HCT116 (cell line): ENCODE measurements around the gene EXOC6B. TPM values are rescaled to one million over a fixed set of nuclear protein-coding genes. Genes with fewer than 3 reads are reported as not detected.

ENCODE experiments used
- ATAC-seq: fragments of 200-7000 bp; cut with Tn5 transposase; 2 replicates; pipeline ENCODE4 v1.9.1; 2020; ENCODE audit warnings: mild to moderate bottlenecking, moderate library complexity
- BruUV-seq: library from RNA; stranded (reverse); fragments of 400-500 nt; replicated peaks from 2 replicates; lab custom pipeline; 2021; lab: Mats Ljungman, UMichigan
- CTCF ChIA-PET: fragments of 300-600 bp; sonication (Branson Sonifier 250); formaldehyde crosslinking; loops from one replicate; lab custom pipeline; 2021; ENCODE audit warnings: antibody characterized with exemption; lab: Charles Lee
- POLR2A ChIA-PET: fragments of 300-600, 350-600 bp; sonication (Branson Sonifier 250); formaldehyde crosslinking; loops from one replicate; lab custom pipeline; 2021; ENCODE audit warnings: antibody characterized with exemption; lab: Charles Lee
- RAD21 ChIA-PET, 2 experiments: fragments of 300-600 bp; sonication (Branson Sonifier 250); formaldehyde crosslinking; loops; one replicate each; lab custom pipeline; 2023; ENCODE audit warnings: low total read pairs in 2 of 2; ENCODE audit not compliant: uncharacterized antibody in 2 of 2, unreplicated experiment in 2 of 2, low non-redundant PET in 1 of 2; lab: Charles Lee
- DNase-seq: peaks from one replicate; pipeline ENCODE4 v3.0.0-alpha.2; 2010; ENCODE audit warnings: low read depth, low spot score
- H2AFZ ChIP-seq: fragments of 200-600 bp; shearing (Covaris generic), sonication (generic); 2 replicates; pipeline ENCODE4 v1.6.1; 2017; ENCODE audit warnings: low read depth, mixed run types, mixed read lengths, antibody characterized with exemption, low read length; ENCODE audit not compliant: poor library complexity, severe bottlenecking
- H3K27ac ChIP-seq: 2 replicates; pipeline ENCODE4 v1.5.1; 2012; ENCODE audit warnings: low read depth, low read length
- H3K27me3 ChIP-seq: fragments of 200-600 bp; sonication (generic); 2 replicates; pipeline ENCODE4 v1.6.1; 2016; ENCODE audit warnings: mixed run types, low read length, mixed read lengths; ENCODE audit not compliant: insufficient read depth
- H3K36me3 ChIP-seq, 2 experiments: fragments of 200-500 bp in 1 of 2; fragments of 200-600 bp in 1 of 2; sonication (Bioruptor generic) in 1 of 2; sonication (generic) in 1 of 2; 2 replicates each; pipeline versions ENCODE4 v1.5.1 to v1.6.1; 2014 to 2016; ENCODE audit warnings: low read length in 2 of 2, inconsistent platforms in 1 of 2, mixed read lengths in 1 of 2, mixed run types in 1 of 2; ENCODE audit not compliant: insufficient read depth in 2 of 2, control insufficient read depth in 1 of 2
- H3K4me1 ChIP-seq, 2 experiments: fragments of 200-600 bp in 1 of 2; sonication (generic) in 1 of 2; 2 replicates each; pipeline versions ENCODE4 v1.5.1 to v1.6.1; 2012 to 2017; ENCODE audit warnings: low read length in 2 of 2, inconsistent platforms in 1 of 2, mild to moderate bottlenecking in 1 of 2, mixed read lengths in 1 of 2, mixed run types in 1 of 2, moderate library complexity in 1 of 2; ENCODE audit not compliant: insufficient read depth in 2 of 2, control insufficient read depth in 1 of 2
- H3K4me2 ChIP-seq: fragments of 200-600 bp; sonication (generic); 2 replicates; pipeline ENCODE4 v1.6.1; 2017; ENCODE audit warnings: mixed run types, low read length, mixed read lengths
- H3K4me3 ChIP-seq, 2 experiments: fragments of 200-600 bp in 1 of 2; sonication (generic) in 1 of 2; replicated peaks in 1 of 2; 2 replicates each; pipeline ENCODE4 v1.5.1; 2011 to 2016; ENCODE audit warnings: low read length in 2 of 2, control low read depth in 1 of 2, low read depth in 1 of 2, mild to moderate bottlenecking in 1 of 2, mixed read lengths in 1 of 2, mixed run types in 1 of 2
- H3K79me2 ChIP-seq: fragments of 200-600 bp; sonication (generic); 2 replicates; pipeline ENCODE4 v1.6.1; 2017; ENCODE audit warnings: mild to moderate bottlenecking, mixed run types, low read length, moderate library complexity, mixed read lengths; ENCODE audit not compliant: insufficient read depth
- H3K9ac ChIP-seq: fragments of 200-600 bp; sonication (generic); 2 replicates; pipeline ENCODE4 v1.6.1; 2016; ENCODE audit warnings: low read length, mixed read lengths
- H3K9me2 ChIP-seq: fragments of 200-600 bp; sonication (generic), shearing (Covaris generic); 2 replicates; pipeline ENCODE4 v1.6.1; 2017; ENCODE audit warnings: mixed run types, mild to moderate bottlenecking, moderate library complexity; ENCODE audit not compliant: insufficient read depth
- H3K9me3 ChIP-seq, 2 experiments: fragments of 200-500 bp in 1 of 2; fragments of 200-600 bp in 1 of 2; sonication (Bioruptor generic) in 1 of 2; sonication (generic) in 1 of 2; 2 replicates each; pipeline ENCODE4 v1.6.1; 2014 to 2017; ENCODE audit warnings: low read length in 2 of 2, mixed read lengths in 2 of 2, inconsistent platforms in 1 of 2, low read depth in 1 of 2, mild to moderate bottlenecking in 1 of 2, mixed run types in 1 of 2, moderate library complexity in 1 of 2; ENCODE audit not compliant: control insufficient read depth in 1 of 2, insufficient read depth in 1 of 2
- H4K20me1 ChIP-seq: fragments of 200-600 bp; sonication (generic), shearing (Covaris generic); 2 replicates; pipeline ENCODE4 v1.6.1; 2017; ENCODE audit warnings: mixed run types, mild to moderate bottlenecking, moderate library complexity; ENCODE audit not compliant: insufficient read depth
- CBX3 ChIP-seq: IDR thresholded peaks from 2 replicates; pipeline ENCODE4 v1.6.1; 2012; ENCODE audit warnings: low read depth
- CEBPB ChIP-seq: IDR thresholded peaks from 2 replicates; pipeline ENCODE4 v1.6.1; 2012; ENCODE audit warnings: low read depth
- EZH2phosphoT487 ChIP-seq: fragments of 200-600 bp; IDR thresholded peaks from 2 replicates; pipeline ENCODE4 v1.6.1; 2018; ENCODE audit warnings: antibody characterized with exemption, borderline replicate concordance
- FOSL1 ChIP-seq: IDR thresholded peaks from 2 replicates; pipeline ENCODE4 v1.6.1; 2012; ENCODE audit warnings: low read depth
- JUND ChIP-seq: IDR thresholded peaks from 2 replicates; pipeline ENCODE4 v1.6.1; 2012
- POLR2AphosphoS5 ChIP-seq: IDR thresholded peaks from 2 replicates; pipeline ENCODE4 v1.6.1; 2011; ENCODE audit warnings: mild to moderate bottlenecking, low read depth, low read length, moderate library complexity
- RAD21 ChIP-seq: IDR thresholded peaks from 2 replicates; pipeline ENCODE4 v1.6.1; 2012; ENCODE audit warnings: low read depth, mild to moderate bottlenecking
- SIN3A ChIP-seq: IDR thresholded peaks from 2 replicates; pipeline ENCODE4 v1.6.1; 2012; ENCODE audit warnings: low read depth
- SRF ChIP-seq: IDR thresholded peaks from 2 replicates; pipeline ENCODE4 v1.6.1; 2012; ENCODE audit warnings: low read depth
- ZFX ChIP-seq: fragments of 450-650 bp; IDR thresholded peaks from 2 replicates; pipeline ENCODE4 v1.6.1; 2017
- ZNF274 ChIP-seq: fragments of 200-500 bp; sonication (Bioruptor generic); IDR thresholded peaks from 2 replicates; pipeline ENCODE4 v1.6.1; 2014; ENCODE audit warnings: mild to moderate bottlenecking, low read depth, low read length, inconsistent platforms
- intact Hi-C: fragments of 100-400 bp; cut with micrococcal nuclease; formaldehyde crosslinking; loops from 2 replicates; pipeline ENCODE4 v1.10.0; 2022
- total RNA-seq: library from RNA; stranded (reverse); gene quantifications from one replicate; pipeline ENCODE4 v1.2.1, GENCODE V29; 2021; ENCODE audit not compliant: unreplicated experiment
- TF ChIP-seq, protein P1 (sequence below): IDR thresholded peaks from 2 replicates; pipeline ENCODE4 v1.6.1; 2012; ENCODE audit warnings: low read depth
- TF ChIP-seq, protein P2 (sequence below): IDR thresholded peaks from 2 replicates; pipeline ENCODE4 v1.6.1; 2011; ENCODE audit warnings: mild to moderate bottlenecking, low read length, moderate library complexity; ENCODE audit not compliant: insufficient replicate concordance; ENCODE audit errors: extremely low read depth
- TF ChIP-seq, protein P3 (sequence below): IDR thresholded peaks from 2 replicates; pipeline ENCODE4 v1.6.1; 2012

Gene EXOC6B
- total RNA-seq, 1 experiment from 2014 or later = 25.4 TPM

DNA sequence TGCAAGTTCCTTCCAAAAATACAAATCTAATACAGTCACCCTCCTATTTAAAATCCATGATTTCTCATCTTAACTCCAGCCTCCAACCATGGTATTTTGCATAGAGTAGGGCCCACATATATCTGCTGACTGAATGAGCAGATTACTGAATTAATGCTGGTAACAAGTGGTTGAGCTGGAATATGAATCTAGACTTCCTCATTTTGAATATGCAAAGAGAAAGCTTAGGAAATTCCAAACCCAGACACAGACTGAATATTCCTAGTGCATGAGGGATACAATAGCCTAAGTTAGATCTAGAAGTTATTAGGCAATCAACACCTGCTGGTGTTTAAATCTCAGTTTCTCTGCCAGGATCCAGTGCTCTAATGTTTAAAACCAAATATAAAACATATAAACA lies 463.1 kb downstream of the EXOC6B start:
- Histone ChIP-seq H3K9me3 (no peaks in the 10 kb centered on the region), H3K4me3 (no peak overlapping the region), H3K4me1 (peaks cover 6% of the 10 kb centered on the region in 2 experiments; a peak in 3 of 4 replicates), H2AFZ (no peak overlapping the region), H4K20me1 (no peaks in the 10 kb centered on the region), H3K79me2 (no peaks in the 10 kb centered on the region), H3K36me3 (no peaks in the 10 kb centered on the region), H3K9ac (no peak overlapping the region), H3K27me3 (no peaks in the 10 kb centered on the region), H3K27ac (no peak overlapping the region), H3K9me2 (no peaks in the 10 kb centered on the region), H3K4me2 (no peak overlapping the region)
- ChIA-PET RAD21 (no interaction called here), POLR2A (no interaction called here), CTCF (no interaction called here)
- intact Hi-C loops = no loop called here
- BruUV-seq = no TSS peak
- no peak for DNase-seq
- TF ChIP-seq CEBPB (no peak), JUND (no peak)
- TF ChIP-seq, protein P1, sequence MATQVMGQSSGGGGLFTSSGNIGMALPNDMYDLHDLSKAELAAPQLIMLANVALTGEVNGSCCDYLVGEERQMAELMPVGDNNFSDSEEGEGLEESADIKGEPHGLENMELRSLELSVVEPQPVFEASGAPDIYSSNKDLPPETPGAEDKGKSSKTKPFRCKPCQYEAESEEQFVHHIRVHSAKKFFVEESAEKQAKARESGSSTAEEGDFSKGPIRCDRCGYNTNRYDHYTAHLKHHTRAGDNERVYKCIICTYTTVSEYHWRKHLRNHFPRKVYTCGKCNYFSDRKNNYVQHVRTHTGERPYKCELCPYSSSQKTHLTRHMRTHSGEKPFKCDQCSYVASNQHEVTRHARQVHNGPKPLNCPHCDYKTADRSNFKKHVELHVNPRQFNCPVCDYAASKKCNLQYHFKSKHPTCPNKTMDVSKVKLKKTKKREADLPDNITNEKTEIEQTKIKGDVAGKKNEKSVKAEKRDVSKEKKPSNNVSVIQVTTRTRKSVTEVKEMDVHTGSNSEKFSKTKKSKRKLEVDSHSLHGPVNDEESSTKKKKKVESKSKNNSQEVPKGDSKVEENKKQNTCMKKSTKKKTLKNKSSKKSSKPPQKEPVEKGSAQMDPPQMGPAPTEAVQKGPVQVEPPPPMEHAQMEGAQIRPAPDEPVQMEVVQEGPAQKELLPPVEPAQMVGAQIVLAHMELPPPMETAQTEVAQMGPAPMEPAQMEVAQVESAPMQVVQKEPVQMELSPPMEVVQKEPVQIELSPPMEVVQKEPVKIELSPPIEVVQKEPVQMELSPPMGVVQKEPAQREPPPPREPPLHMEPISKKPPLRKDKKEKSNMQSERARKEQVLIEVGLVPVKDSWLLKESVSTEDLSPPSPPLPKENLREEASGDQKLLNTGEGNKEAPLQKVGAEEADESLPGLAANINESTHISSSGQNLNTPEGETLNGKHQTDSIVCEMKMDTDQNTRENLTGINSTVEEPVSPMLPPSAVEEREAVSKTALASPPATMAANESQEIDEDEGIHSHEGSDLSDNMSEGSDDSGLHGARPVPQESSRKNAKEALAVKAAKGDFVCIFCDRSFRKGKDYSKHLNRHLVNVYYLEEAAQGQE = no peak
- ATAC-seq = no peak

DNA sequence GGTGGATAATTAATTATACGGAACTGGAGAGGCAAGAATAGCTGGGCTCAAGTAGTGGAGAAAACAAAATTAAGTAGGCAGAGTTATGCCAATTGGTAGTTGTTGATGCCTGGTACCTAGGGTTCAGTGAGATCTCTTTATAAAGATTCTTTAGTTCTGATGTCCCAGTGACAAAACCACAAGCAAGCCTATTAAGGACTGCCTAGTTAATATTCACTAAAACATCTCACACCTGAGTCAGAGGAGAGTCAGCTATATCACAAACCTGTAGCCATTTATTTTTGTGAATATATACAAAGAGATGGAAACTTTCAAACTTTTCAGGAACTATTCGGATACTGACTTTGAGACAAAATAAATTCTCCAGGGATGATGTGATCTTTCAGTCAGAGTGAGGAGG lies 464.3 kb downstream of the EXOC6B start:
- Histone ChIP-seq H4K20me1 (no peaks in the 10 kb centered on the region), H3K4me3 (no peak overlapping the region), H2AFZ (no peak overlapping the region), H3K27ac (no peak overlapping the region), H3K36me3 (no peaks in the 10 kb centered on the region), H3K9me3 (no peaks in the 10 kb centered on the region), H3K9me2 (no peaks in the 10 kb centered on the region), H3K27me3 (no peaks in the 10 kb centered on the region), H3K4me1 (no peaks in the 10 kb centered on the region), H3K79me2 (no peaks in the 10 kb centered on the region), H3K4me2 (no peak overlapping the region), H3K9ac (no peak overlapping the region)
- CTCF ChIA-PET = no interaction called here
- BruUV-seq = no TSS peak
- ATAC-seq (no peak), DNase-seq (no peak)
- intact Hi-C loops = no loop called here
- POLR2A ChIA-PET = no interaction called here
- RAD21 ChIA-PET = no interaction called here
- TF ChIP-seq ZNF274 (no peak), CBX3 (no peak), SRF (no peak), POLR2AphosphoS5 (no peak), ZFX (no peak), SIN3A (no peak), FOSL1 (no peak), RAD21 (no peak), EZH2phosphoT487 (no peak), JUND (no peak)
- TF ChIP-seq, protein P2, sequence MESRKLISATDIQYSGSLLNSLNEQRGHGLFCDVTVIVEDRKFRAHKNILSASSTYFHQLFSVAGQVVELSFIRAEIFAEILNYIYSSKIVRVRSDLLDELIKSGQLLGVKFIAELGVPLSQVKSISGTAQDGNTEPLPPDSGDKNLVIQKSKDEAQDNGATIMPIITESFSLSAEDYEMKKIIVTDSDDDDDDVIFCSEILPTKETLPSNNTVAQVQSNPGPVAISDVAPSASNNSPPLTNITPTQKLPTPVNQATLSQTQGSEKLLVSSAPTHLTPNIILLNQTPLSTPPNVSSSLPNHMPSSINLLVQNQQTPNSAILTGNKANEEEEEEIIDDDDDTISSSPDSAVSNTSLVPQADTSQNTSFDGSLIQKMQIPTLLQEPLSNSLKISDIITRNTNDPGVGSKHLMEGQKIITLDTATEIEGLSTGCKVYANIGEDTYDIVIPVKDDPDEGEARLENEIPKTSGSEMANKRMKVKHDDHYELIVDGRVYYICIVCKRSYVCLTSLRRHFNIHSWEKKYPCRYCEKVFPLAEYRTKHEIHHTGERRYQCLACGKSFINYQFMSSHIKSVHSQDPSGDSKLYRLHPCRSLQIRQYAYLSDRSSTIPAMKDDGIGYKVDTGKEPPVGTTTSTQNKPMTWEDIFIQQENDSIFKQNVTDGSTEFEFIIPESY = no peak
- TF ChIP-seq, protein P3, sequence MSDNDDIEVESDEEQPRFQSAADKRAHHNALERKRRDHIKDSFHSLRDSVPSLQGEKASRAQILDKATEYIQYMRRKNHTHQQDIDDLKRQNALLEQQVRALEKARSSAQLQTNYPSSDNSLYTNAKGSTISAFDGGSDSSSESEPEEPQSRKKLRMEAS = no peak
